ENCODE measurements around the gene NME9.

Gene NME9

DNA sequence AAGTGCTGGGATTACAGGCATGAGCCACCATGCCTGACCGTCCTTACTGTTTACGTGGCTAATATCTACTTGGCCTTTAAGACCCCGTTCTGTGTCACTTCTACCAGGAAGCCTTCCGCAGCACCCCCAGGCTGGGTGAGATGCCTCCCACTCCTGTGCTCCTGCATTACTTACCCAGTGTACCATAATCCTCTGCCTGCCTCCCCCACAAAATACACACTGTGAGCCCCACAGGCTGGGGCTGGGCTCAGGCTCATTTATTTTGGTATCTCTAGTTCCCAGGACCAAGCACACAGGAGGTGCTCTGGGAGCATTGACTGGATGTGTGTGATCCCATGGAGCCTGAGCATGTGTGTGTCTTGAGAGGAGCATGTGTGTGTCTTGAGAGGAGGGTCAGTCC lies 33.7 kb upstream of the NME9 start:
- DNase-seq (ENCODE audit: low read depth in 2 of 2, low spot score in 1 of 2) = no peak

DNA sequence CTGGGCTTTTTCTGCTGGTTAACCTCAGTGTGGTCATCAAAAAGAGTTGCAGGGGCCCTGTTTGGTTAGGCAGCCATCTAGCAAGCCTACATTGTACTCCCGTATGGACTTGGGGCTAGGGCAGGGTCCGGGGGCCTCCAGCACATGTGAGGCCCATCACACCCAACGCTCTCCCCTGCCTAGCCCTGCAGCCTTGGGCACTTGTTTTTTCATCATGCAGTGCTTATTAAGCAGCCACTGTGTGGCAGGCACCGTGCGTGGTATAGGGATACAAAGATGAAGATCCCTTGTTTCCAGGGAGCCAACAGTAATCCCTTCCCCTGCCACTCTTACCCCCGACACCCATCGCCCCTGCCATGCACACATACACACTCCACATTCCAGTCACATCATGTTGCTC lies 32.9 kb upstream of the NME9 start:
- DNase-seq (ENCODE audit: low read depth in 2 of 2, low spot score in 1 of 2) = no peak

DNA sequence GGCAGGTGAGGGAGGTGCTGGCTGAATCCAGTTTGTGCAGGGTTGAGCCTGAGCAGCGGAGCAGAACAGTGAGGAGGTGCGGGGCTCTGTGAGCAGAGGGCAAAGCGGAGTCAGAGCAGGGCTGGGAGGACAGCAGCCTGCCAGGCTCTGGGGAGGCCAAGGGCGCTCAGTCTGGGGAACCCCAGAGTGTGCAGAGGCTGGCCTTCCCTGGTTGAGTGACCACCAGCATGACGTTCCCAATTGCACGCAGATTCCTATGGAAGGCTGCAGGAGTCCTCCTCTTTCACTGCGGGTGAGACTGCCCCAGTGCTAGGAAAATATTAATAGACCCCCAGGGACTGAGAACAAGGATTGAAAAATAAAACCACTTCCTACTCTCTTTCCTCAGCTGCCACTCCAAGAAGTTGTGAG lies 31.9 kb upstream of the NME9 start:
- DNase-seq (ENCODE audit: low read depth in 2 of 2, low spot score in 1 of 2) = no peak

DNA sequence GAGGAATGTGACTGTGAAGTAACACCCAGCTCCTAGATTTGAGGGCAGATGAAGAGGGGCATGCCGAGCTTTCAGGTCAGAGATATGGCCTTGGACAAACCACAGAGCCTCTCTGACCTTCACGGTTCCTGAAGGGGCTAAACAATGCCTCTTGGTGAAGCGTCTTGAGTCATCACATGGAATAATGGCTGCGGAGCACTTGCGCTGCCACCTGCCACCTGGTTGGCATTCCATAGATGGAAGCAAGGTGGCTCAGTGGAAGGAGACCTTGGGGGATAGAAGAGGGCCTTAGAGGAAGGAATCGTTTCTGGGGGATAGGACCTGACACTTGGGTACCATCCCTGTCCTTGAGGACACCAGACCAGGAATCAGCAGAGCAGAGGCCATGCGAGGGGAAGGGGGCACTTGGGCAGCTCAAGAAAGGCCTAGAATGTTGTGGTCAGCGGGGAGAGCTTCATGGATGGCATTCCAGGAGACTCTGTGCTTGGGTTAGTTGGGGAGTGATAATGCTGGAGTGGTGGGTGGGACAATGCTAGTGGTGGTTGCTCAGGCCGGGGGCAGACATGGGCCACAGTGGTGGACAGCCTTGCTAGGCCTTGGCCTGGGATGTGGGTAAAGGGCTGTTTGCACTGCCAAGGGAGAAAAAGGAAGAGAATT lies 31.3 kb upstream of the NME9 start:
- no peak for DNase-seq (ENCODE audit: low read depth in 2 of 2, low spot score in 1 of 2)

DNA sequence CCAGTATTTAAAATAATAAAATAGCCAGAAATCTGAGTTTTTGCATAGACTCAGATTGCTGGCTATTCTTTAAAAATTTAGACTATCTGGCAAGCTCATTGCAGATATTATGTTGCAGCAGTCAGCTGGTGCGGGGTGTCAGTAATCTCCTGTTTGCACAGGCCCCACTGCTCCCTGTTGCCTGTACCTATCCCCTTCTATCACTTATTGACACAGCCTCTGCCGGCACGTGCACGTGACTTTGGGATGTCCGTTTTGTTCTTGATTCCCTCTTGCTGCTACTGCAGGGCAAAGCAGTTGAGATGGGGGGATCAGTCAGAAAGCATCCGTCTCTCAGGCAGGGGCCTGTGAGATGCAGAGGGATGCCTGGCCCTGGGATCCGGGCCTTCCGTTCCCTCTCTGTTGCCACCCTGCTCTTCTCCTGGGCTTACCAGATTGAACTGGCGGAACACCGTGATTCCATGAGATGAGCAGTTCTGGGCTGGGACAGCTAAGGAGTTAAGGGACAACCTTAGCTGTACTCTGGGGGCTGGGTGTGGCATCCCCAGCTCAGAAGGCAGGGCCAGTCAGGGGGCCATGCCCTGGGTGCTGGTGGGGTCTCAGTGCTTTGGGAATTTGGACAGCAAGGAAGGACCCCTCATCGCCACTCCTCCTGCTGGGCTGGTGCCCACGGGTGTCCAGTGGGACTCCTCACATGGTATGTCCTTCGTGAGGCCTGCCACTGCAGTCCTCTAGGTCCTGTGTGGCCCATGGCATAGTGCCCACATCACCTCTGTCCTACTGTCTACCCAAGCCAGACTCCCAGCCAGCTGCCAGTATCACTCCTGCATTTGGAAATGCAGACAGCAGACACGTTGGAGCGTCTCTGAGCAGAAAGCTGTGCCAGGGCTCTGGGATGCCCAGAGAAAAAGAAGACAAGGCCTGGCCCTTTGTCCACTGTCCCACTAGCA lies 30.5 kb upstream of the NME9 start:
- DNase-seq (ENCODE audit: low read depth in 2 of 2, low spot score in 1 of 2) = no peak

DNA sequence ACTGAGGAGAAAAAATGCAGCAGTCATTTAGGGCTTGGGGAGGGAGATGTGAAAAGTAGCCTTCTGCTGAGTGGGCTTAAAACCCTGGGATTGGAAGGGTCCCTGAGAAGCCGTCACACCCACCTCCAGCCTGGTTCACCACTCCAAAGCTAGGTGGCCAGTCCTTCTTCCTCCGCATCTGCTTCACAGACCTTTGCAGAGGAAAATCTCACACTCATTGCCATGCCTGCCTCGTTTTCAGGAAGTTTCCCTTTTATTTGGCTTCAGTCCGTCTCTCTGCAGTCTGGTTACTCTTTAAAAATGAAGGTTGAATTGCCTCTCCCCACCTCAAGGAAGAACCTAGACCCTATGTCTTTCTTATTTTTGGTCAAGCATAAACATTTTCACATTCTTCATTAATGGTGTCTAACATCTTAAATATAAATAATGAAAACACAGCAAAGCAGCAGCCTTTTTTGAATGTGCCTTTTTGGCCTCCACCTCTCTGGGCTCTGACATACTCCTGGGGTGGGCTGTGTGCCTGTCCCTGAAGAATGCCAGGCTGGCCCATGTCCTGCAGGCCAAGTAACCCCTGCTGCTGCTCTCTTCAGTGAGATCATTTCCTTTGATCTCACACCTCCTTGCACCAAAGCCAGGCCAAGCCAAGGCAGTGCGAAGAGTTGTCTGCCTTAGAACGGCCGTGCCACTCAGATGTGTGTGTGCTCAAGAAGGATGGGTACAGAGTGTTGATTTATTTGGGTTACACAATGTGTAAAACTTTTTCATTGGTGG lies 29.7 kb upstream of the NME9 start:
- DNase-seq (ENCODE audit: low read depth in 2 of 2, low spot score in 1 of 2) = no peak

DNA sequence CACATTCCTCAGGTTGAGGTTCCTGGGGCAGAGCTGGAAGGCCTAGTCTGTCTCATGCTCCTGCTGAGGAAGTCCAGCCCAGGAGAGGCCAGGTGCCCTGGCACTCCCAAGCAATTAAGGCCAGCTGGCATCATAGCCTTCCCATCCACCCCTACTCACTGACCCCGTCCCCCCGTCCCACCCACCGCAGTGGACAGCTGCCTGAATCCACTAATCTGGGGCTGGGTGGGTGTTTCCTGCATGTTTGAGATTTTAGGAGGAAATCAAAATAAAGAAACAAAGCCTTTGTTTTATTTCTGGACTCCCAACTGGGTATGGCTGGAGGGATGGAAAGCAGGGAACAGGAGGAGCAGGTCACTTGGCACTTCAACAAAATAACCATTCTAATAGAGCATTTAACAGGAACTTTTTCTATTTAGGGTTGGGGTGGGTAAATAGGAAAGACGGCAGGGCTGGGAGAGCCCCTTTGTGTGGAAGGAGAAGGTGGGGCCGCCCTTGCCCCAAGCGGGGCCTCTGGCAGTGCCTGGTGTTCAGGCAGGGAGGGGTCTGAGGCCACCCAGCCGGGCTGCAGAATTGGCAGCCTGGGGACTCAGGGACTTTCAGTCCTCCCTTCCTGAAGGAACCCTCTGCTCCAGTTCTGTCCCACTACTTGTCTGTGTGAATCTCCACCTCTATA lies 27.2 kb upstream of the NME9 start:
- no peak for DNase-seq (ENCODE audit: low read depth in 2 of 2, low spot score in 1 of 2)

DNA sequence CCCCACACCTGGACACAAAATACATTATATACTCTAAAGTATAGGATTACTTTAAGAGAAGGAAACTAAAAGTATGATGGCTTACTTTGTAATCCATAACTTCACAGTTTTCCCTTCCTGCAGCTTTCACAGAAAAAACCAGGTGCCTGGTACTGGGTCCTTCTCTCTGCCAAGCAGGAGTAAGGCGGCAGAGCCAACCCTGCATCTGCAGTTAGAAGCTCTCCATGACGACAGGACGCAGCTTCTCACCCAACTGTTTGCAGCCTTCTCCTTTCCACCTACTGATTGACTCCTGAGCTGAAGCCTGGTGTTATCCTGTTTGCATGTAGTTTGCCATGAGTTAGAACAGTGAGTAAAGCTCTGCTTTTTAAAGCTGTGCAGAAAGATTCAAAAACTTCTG lies 25.4 kb upstream of the NME9 start:
- no peak for DNase-seq (ENCODE audit: low read depth in 2 of 2, low spot score in 1 of 2)

DNA sequence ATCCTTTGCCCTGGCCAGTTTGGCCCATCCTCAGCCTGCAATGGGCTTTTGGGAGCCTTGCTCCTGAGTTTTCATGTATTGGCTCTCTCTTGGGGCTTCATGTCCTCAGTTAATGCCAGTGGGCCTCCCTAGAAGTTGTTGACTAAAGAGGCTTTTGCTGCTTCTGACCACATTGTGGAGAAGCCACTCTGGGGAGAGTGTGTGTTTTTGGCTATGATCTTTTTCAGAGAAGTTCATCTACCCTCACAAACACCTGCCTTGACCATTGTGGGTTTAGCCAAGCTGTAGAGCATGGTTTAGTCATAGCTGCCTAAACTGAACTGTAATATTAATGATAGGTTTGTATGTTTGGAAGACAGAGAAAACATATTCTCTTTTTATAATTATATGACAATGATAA lies 24.7 kb upstream of the NME9 start:
- no peak for DNase-seq (ENCODE audit: low read depth in 2 of 2, low spot score in 1 of 2)

DNA sequence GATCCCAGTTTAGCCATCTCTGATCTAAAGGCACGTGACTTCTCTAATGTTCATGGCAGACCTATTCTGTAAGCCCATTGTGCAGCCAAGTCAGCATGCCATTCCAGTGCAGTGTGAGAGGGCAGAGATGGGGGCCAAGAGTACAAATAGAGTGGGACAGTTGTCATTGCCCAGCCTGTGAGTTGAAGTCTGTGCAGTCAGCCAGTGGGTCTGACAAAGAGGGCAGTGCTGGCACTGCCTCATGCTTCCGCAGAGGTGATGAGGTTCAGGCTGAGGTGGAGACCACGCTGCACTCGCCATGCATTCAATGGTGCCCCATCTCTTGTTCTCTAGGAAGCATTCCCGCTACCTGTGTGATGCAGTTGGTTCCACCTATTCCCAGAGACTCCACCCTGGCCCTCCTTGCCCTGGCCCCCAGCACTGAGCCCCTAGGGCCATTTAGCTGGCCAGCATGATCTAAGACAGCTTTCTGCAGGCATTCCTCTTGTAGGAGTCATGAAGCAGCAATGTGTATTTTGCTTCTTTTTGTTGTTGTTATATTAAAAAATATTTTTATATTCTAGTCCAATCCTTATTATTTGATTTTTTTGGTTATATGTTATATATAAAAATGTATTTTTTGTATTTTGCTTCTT lies 22.4 kb upstream of the NME9 start:
- no peak for DNase-seq (ENCODE audit: low read depth in 2 of 2, low spot score in 1 of 2)

DNA sequence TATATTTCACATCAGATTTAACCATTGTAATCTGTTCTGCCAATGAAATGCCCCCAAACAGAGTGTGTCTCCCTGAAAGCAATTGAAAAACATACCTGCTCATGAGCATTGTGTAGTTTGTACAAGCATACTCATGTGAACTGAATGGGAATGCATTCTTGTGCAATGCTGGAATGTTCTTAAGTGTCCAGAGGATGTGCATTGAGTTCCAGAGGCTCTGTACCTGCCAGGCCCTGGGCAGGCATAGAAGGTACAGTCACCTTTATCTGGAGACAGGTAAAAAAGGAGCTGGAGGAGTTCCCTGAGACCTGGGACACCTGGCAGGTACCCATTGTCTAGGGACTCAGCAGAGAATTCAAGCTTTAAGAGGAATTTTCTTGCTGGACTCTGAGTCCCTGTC lies 21.5 kb upstream of the NME9 start:
- no peak for DNase-seq (ENCODE audit: low read depth in 2 of 2, low spot score in 1 of 2)

DNA sequence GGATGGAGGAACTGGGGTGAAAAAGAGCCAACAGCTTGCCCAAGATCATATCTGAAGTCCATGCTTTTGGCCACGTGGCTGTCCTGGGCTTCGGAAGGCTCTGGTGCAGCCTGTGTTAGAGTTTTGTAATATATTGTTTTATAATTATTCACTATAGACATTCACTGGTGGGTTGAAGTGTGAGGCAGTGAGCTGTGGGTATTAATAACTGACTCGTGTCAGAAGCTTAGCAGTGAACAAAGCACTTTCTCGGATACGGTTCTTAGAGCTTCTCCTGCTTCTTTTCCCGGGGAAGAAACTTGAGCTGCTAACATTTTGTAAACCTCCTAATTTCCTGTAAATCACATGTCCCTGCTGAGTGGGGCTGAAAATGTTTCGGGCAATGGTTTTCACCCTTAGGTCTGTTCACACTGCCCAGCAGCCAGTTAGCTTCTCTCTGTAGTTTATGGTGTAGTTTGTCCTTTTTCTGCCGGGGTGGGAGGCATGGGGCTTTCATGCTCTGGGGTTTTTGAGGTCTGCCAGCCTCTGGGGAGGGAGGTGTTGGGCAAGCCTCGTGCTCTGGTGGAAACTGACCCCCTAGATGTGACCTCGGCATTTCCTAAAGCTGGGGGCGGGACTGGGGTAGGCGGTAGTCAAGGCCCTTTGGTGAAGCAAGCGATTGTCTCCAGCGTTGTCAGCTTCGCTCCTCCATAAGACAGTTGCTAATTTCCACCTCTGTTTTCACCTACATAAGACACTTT lies 20.4 kb upstream of the NME9 start:
- DNase-seq (ENCODE audit: low read depth in 2 of 2, low spot score in 1 of 2) = no peak

DNA sequence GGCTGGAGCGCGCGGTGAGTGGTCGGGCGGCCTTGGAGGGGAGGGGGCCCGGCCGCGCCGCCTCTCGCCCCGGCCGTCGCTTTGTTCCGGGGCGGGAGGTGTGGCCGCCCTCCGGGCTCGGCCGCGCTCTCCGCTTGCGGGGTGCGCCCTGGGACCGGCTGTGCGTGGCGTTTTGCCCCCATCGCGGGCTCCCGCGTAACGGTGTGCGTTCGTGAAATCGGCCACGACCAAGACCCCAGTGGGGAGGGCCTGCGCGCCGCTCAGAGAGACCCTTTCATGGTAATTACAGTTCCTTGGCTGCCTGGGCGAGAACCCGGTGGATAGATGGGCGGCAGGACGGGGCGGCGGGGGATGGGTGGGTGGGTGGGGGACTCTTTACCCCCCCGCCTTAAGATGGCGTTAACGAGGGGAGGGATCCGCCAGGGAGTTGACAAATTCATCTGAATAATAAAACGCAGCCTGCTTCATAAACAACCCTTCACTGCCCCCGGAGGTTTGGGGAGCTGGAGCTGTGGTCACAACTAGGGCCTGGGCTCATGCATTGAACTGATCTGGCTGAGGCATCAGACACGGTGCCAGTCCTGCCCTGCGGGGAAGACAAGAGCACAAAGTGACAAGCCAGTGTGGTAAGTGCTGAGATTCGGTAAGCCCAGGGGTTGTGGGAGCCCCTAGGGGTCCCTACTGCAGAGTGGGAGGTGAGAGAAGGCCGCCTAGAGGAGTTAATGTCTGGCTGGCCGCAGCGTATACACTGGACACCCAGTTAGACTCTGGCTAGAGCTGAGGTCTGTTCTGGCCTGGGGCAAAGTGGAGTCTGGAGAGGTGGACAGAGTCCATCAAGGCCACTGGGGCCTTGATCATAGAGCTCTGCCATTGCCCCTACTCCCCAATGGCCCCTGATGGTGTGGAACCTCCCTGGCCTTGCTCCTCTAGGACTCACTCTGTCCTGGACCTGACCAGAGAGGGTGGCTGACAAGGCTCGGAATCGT lies 19.4 kb upstream of the NME9 start:
- DNase-seq (ENCODE audit: low read depth in 2 of 2, low spot score in 1 of 2) = no peak

DNA sequence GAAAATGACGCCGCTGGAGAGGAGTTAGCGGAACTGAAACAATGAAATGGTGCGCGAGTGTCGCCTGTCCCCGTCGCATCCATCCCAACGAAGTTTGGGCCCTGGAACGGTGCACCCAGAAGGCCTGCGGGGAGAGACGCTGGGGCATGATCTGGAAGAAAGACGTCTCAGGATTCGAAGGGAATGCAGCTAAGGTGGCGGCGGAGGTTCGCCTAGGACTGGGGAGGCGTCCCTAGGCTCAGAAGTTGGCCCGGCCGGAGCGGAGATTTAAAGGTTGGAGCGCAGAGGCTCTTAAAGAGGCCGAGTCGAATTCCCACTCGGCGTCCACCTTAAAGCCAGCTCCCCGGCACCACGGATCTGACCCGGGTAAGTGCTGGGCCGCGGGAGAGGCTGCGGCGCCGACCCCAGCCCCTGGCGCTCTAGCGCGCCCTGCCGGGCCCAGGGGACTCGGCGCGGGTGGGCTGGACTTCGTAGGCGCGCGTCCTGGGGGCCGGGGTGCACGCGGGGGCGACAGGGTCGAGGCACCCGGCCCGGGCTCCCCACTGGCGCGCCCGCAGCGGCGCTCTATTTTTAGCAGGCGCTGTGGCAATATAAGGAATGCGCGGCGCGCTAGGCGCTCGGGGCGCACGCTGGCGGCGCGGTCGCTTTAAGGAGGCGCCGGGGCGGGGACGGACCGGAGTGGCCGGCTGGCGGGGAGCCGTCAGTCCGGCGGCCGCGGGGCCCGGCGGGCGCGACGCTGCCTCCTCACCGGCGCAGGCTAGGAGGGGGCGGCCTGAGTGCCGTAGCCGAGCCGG lies 18.5 kb upstream of the NME9 start, which contains the start of gene MRAS:
Gene MRAS (plus strand): TSS at position 620 of the 794 bp plus-strand sequence. CDS start 24,305 bp downstream, outside the sequence.
- DNase-seq (ENCODE audit: low read depth in 2 of 2, low spot score in 1 of 2) = no peak

DNA sequence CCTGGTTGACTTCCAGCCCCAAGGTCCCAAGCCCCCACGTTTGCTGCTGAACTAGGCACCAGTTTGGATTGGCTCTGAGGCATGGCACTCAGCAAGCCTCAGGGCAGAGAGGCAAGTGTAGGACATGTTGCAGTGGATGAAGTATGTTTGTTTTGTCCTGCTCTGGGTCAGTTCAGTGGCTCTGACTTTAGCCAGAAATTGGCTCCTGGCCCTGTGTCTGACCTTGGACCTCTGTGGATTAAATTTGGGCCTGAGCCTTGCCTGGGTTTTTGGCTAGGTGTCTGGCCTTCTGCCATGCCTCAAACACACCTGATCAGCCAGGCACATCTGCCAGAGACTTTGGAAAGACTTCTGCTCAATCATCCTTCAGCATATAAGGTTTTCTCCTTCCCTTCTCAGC lies 15.1 kb upstream of the NME9 start:
- no peak for DNase-seq (ENCODE audit: low read depth in 2 of 2, low spot score in 1 of 2)

DNA sequence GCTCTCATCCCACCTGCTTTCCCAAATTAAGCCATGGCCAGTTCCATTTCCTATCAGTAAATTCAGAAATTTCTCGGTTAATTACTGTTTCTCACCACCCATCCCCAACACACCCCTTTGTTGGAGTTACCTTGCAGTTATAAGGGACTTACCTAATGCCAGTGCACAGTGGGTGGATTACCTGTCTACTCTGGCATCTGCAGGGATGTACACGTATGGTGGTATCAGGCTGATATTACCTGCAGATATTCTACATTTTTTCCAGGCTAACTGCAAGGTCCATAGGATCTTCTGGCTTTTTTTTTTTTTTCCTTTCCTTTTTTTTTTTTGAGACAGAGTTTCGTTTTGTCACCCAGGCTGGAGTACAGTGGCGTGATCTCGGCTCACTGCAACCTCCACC lies 10.9 kb upstream of the NME9 start:
- DNase-seq (ENCODE audit: low read depth in 2 of 2, low spot score in 1 of 2) = no peak

DNA sequence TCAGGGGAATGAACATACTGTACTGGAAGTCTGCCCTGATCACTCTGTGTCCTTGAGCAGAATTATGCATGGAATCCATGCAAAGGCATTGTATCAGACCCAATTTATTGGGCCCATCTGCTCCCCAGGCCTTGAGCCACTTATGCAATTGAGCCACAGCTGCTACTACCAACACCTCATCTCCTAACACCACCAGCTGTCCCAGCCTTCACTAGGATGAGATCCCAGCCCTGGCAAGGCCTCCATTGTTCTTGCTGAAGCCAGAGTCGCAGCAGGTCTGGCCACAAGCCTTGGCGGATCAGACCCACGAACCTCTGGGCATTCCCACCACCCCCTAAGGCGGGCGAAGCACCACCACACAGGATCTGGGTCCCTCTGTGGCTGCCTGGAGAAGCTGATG lies 9.2 kb upstream of the NME9 start:
- DNase-seq (ENCODE audit: low read depth in 2 of 2, low spot score in 1 of 2) = no peak

DNA sequence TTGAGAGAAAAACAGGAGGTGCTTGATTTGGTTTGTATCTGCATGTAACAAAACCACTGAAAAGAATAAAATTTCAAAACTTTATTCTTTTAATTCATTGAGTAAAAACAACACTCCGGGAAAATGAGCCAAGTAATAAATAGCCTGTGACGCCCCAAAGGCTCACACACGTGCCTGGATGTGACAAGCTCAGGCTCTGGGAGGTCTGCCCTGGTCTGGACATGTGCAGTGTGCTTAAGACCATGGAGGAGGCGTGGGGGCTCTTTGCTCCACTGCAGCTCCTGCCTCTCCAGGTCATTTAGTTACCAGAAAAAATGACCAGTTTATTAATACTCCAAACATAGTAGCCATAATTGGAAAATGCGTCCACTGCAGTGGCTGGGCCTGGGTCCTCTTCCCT lies 8.6 kb upstream of the NME9 start:
- DNase-seq (ENCODE audit: low read depth in 2 of 2, low spot score in 1 of 2) = no peak

All from stimulated activated CD8-positive, alpha-beta memory T cell treated with anti-CD3 and anti-CD28 coated beads, Interleukin-4, amount 100 ng/mL, for 1 hour (primary cell).